Mucosa of descending colon (tissue), 3 donors: ENCODE data around the gene CDCA8. TPM values are rescaled to one million over a fixed set of nuclear protein-coding genes. Genes with fewer than 3 reads are reported as not detected.

ENCODE experiments used
- ATAC-seq: fragments of 200-7000 bp; cut with Tn5 transposase; one replicate; pipeline ENCODE4 v1.9.1; 2020; ENCODE audit warnings: mild to moderate bottlenecking, moderate library complexity
- DNase-seq, 3 donors: peaks; one replicate each; pipeline ENCODE4 v3.0.0-alpha.2; 2020
- H3K36me3 ChIP-seq: fragments of 200-600 bp; one replicate; pipeline ENCODE4 v1.8.0; 2021; ENCODE audit warnings: low read depth, mild to moderate bottlenecking
- H3K4me1 ChIP-seq: fragments of 200-600 bp; one replicate; pipeline ENCODE4 v1.8.0; 2021; ENCODE audit warnings: low read depth, mild to moderate bottlenecking
- H3K4me3 ChIP-seq: fragments of 200-600 bp; one replicate; pipeline ENCODE4 v1.8.0; 2021; ENCODE audit warnings: mild to moderate bottlenecking
- H3K9me3 ChIP-seq: fragments of 200-600 bp; one replicate; pipeline ENCODE4 v1.8.0; 2021; ENCODE audit warnings: mild to moderate bottlenecking
- CTCF ChIP-seq: fragments of 200-600 bp; IDR thresholded peaks from one replicate; pipeline ENCODE4 v1.8.0; 2022; ENCODE audit warnings: antibody characterized with exemption, mild to moderate bottlenecking
- intact Hi-C, 2 donors: fragments of 100-400 bp; cut with DNase I in 1 of 2; cut with micrococcal nuclease in 1 of 2; formaldehyde crosslinking; loops; one replicate each; pipeline versions ENCODE4 v1.11.0 to v1.11.1; 2022; cut with DNase I, micrococcal nuclease
- total RNA-seq, 3 donors: library from RNA; stranded (reverse); fragmentation: NEBNext Ultra II Directional in 2 of 3; extraction: Animal tissue kit (Norgen Biotek cat#: 25700) in 2 of 3; gene quantifications; one replicate each; pipeline versions ENCODE4 v1.2.1 to v1.2.4, GENCODE V29; 2021 to 2023
- donor health status: DM: no; HTN: no; CAD: no; lungs with moderate emphysema.
- donor health status: DM: no; HTN: no; CAD: no.
- donor health status: DM: no; HTN: yes; CAD: no.

CDCA8 gene
- total RNA-seq, 3 donors from 2014 or later = 3.8 to 16.8 (median 10.1) TPM

- Histone ChIP-seq H3K9me3 (no peaks in the 10 kb centered on the region), H3K36me3 (no peaks in the 10 kb centered on the region), H3K4me1 (no peaks in the 10 kb centered on the region), H3K4me3 (no peak overlapping the region)
- no peak for TF ChIP-seq CTCF
- ATAC-seq (no peak), DNase-seq (no peak)
- intact Hi-C loops = no loop called here
Measured at GRCh38 chr1:37663426-37664000, 28.8 kb upstream of the CDCA8 start.

- TF ChIP-seq CTCF = no peak
- Histone ChIP-seq H3K36me3 (no peaks in the 10 kb centered on the region), H3K4me3 (no peak overlapping the region), H3K4me1 (no peaks in the 10 kb centered on the region), H3K9me3 (no peaks in the 10 kb centered on the region)
- DNase-seq (no peak), ATAC-seq (no peak)
- intact Hi-C loops = no loop called here
Measured at GRCh38 chr1:37666241-37666867, 26.0 kb upstream of the CDCA8 start.

DNA sequence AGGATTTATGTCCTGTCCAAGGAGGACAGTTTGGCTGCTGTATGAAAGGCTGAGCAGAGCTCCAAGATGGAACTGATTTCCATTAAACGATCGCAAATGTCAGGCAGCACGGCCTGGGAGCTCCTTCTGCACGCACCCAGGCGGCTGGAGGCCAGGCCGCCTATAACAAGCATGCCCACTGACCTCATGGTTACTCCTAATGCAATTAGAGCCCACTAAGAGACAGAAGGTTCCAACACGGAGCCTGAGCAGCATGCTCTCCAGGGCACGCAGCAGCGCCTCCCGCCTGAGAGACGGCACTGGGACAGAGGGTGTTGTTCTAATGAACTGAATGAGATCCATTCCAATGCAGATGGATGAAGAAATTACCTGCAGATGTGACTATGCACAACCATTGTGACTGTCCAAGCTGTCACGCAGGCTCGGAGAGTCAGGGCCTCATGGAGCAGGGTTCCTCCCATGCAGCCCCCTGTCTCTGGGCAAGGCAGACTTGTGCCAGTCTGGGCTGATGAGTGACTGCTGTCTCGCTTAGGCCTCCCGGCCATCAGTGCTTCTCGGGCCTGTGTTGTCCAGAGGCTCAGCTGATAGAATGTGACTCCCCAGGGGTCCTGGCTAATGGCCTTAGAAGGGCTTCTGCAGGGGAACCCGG lies 25.2 kb upstream of the CDCA8 start:
- intact Hi-C loops = no loop called here
- ATAC-seq = no peak
- no peak for TF ChIP-seq CTCF
- Histone ChIP-seq H3K4me3 (no peak overlapping the region), H3K4me1 (no peaks in the 10 kb centered on the region), H3K36me3 (no peaks in the 10 kb centered on the region), H3K9me3 (no peaks in the 10 kb centered on the region)
- no peak for DNase-seq

DNA sequence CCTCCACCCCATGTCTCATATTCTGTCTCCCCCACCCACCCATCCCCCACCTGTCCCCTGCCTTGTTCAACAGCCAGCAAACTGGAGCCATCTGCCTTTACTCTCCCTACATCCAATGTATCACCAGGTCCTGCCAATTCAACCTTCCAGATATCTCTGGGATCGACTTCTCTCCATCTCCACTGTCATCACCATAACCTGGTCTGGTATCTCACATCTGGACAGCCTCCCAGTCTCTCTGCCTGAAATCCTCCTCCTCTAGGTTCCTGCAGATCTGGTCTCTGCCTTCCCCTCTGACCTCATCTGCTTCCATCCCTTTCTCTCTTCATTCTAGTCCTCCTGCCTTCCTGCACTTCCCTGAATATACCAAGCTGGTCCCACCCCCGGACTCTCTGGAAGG lies 22.2 kb upstream of the CDCA8 start:
- H3K9me3 ChIP-seq = no peaks in the 10 kb centered on the region
- intact Hi-C loops = no loop called here
- no peaks in the 10 kb centered on the region for H3K36me3 ChIP-seq
- TF ChIP-seq CTCF = no peak
- DNase-seq = no peak
- H3K4me3 ChIP-seq = no peak overlapping the region
- ATAC-seq = no peak
- peaks cover 4% of the 10 kb centered on the region for H3K4me1 ChIP-seq

DNA sequence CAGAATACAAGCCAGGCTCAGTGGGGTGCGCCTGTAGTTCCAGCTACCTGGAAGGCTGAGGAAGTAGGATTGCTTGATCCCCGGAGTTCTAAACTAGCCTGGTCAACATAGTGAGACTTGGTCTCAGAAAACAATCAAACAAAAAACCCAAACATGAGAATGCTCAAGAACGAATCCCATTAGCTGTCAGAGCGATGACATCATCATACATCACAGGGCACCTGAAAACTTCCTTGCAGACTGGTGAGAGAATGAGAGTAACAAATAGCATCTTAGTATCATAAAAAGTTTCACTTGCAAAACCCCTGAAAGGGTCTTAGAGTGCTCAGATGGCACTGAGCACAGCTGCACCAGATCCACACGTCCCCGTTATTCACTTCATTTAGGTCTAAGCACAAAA lies 21.1 kb upstream of the CDCA8 start:
- TF ChIP-seq CTCF = no peak
- DNase-seq (no peak), ATAC-seq (no peak)
- H3K4me3 ChIP-seq = no peak overlapping the region
- no peaks in the 10 kb centered on the region for H3K9me3 ChIP-seq
- intact Hi-C loops = no loop called here
- no peaks in the 10 kb centered on the region for H3K36me3 ChIP-seq
- H3K4me1 ChIP-seq = peaks cover 6% of the 10 kb centered on the region
